Activated CD4-positive, CD25-positive, alpha-beta regulatory T cell (primary cell): ENCODE results near the gene VTI1A.
"Not testable (repeated sequence)": the region's sequence is repeated elsewhere in the genome, so short reads cannot be mapped to it uniquely, and the experiment has no call there.

ENCODE experiments used
- DNase-seq, 4 experiments: peaks; one replicate each; lab custom pipeline; 2025; lab: John Stamatoyannopoulos, UW

Gene VTI1A

GRCh38 chr10:112588225-112588990, 141.4 kb downstream of the VTI1A start:
- no peak for DNase-seq

GRCh38 chr10:112589081-112589480, 142.1 kb downstream of the VTI1A start:
- no peak for DNase-seq

- DNase-seq: not testable (repeated sequence)
Measured at GRCh38 chr10:112590786-112591185, 143.8 kb downstream of the VTI1A start.

GRCh38 chr10:112593023-112593422, 146.0 kb downstream of the VTI1A start:
- no peak for DNase-seq

GRCh38 chr10:112601214-112602090, 154.4 kb downstream of the VTI1A start:
- no peak for DNase-seq

GRCh38 chr10:112603062-112603461, 156.0 kb downstream of the VTI1A start:
- no peak for DNase-seq

- DNase-seq: no peak
Measured at GRCh38 chr10:112605063-112605462, 158.0 kb downstream of the VTI1A start.

GRCh38 chr10:112607506-112607905, 160.5 kb downstream of the VTI1A start:
- DNase-seq: no peak

GRCh38 chr10:112613620-112614019, 166.6 kb downstream of the VTI1A start:
- DNase-seq: no peak

GRCh38 chr10:112614072-112614471, 167.1 kb downstream of the VTI1A start:
- DNase-seq: no peak

- no peak for DNase-seq
Measured at GRCh38 chr10:112614586-112614985, 167.6 kb downstream of the VTI1A start.

GRCh38 chr10:112615269-112615668, 168.3 kb downstream of the VTI1A start:
- DNase-seq: no peak

GRCh38 chr10:112616647-112617046, 169.6 kb downstream of the VTI1A start:
- no peak for DNase-seq

GRCh38 chr10:112618814-112619213, 171.8 kb downstream of the VTI1A start:
- DNase-seq: no peak

GRCh38 chr10:112619556-112619955, 172.5 kb downstream of the VTI1A start:
- no peak for DNase-seq

GRCh38 chr10:112622786-112623185, 175.8 kb downstream of the VTI1A start:
- DNase-seq: no peak

GRCh38 chr10:112624546-112625048, 177.6 kb downstream of the VTI1A start:
- no peak for DNase-seq

GRCh38 chr10:112628951-112629609, 182.1 kb downstream of the VTI1A start:
- no peak for DNase-seq

GRCh38 chr10:112631501-112632400, 184.7 kb downstream of the VTI1A start:
- no peak for DNase-seq

- no peak for DNase-seq
Measured at GRCh38 chr10:112634096-112634830, 187.2 kb downstream of the VTI1A start.

- DNase-seq: no peak
Measured at GRCh38 chr10:112637901-112638300, 190.9 kb downstream of the VTI1A start.
